Heart right ventricle (tissue), 16 donors: ENCODE data around the gene LDB2. TPM values are rescaled to one million over a fixed set of nuclear protein-coding genes. Genes with fewer than 3 reads are reported as not detected.

Experiments
- ATAC-seq, 8 donors: fragments of 200-7000 bp; cut with Tn5 transposase; one replicate each; pipeline ENCODE4 v1.9.1; 2020; ENCODE audit warnings: mild to moderate bottlenecking in 8 of 8, moderate library complexity in 8 of 8, moderate number of reproducible peaks in 1 of 8
- DNase-seq, 2 donors: peaks; one replicate each; pipeline ENCODE4 v3.0.0-alpha.2; 2020
- H3K27ac ChIP-seq, 10 donors: fragments of 200-600 bp; sonication (generic) in 2 of 10; one replicate each; pipeline versions ENCODE4 v1.5.0 to v1.8.0; 2020 to 2022; ENCODE audit warnings: mild to moderate bottlenecking in 3 of 10
- H3K27me3 ChIP-seq, 7 donors: fragments of 200-600 bp; one replicate each; pipeline ENCODE4 v1.8.0; 2021 to 2022; ENCODE audit warnings: mild to moderate bottlenecking in 2 of 7
- H3K36me3 ChIP-seq, 9 donors: fragments of 200-600 bp; sonication (generic) in 1 of 9; one replicate each; pipeline versions ENCODE4 v1.5.0 to v1.8.0; 2020 to 2022; ENCODE audit warnings: mild to moderate bottlenecking in 2 of 9
- H3K4me1 ChIP-seq, 9 donors: fragments of 200-600 bp; sonication (generic) in 1 of 9; one replicate each; pipeline versions ENCODE4 v1.5.0 to v1.8.0; 2020 to 2022; ENCODE audit warnings: mild to moderate bottlenecking in 4 of 9
- H3K4me3 ChIP-seq, 10 donors: fragments of 200-600 bp; sonication (generic) in 2 of 10; one replicate each; pipeline versions ENCODE4 v1.5.0 to v1.8.0; 2020 to 2022; ENCODE audit warnings: mild to moderate bottlenecking in 7 of 10, moderate library complexity in 2 of 10
- H3K9me3 ChIP-seq, 11 donors: fragments of 200-600 bp in 10 of 11; sonication (generic) in 2 of 11; one replicate each; pipeline versions ENCODE4 v1.5.0 to v1.8.0; 2013 to 2022; ENCODE audit warnings: mild to moderate bottlenecking in 2 of 11, control low read depth in 1 of 11, moderate library complexity in 1 of 11
- CTCF ChIP-seq, 9 donors: fragments of 200-600 bp; sonication (generic) in 2 of 9; IDR thresholded peaks; one replicate each; pipeline versions ENCODE4 v1.5.0 to v1.8.0; 2021 to 2022; ENCODE audit warnings: antibody characterized with exemption in 9 of 9, mild to moderate bottlenecking in 5 of 9, moderate library complexity in 1 of 9
- WGBS, 2 donors: extraction: QIAGEN DNeasy Blood & Tissue Kit; methylation state at CpG; one replicate each; pipeline ENCODE4 v1.1.7; 2013; ENCODE audit warnings: inconsistent platforms in 1 of 2; 5-methylcytosine and 5-hydroxymethylcytosine counted together
- intact Hi-C, 10 donors: fragments of 100-400 bp; cut with DNase I; formaldehyde crosslinking; loops; one replicate each; pipeline versions ENCODE4 v1.11.1 to v1.14.2; 2022
- polyA plus RNA-seq, 2 donors: library from polyadenylated mRNA; stranded (reverse); fragments of 200-250 nt; gene quantifications; one replicate each; pipeline ENCODE4 v1.2.3, GENCODE V29; 2013
- total RNA-seq, 10 donors: library from RNA; stranded (reverse); fragmentation: NEBNext Ultra II Directional in 3 of 10; extraction: Animal tissue kit (Norgen Biotek cat#: 25700) in 3 of 10; gene quantifications; one replicate each; pipeline versions ENCODE4 v1.2.1 to v1.2.4, GENCODE V29; 2021 to 2023
- donor health status: Arrhythmogenic right ventricular cardiomyopathy.
- donor health status: ischemic (EF 13 %, LVEDD 7.1; RV severe dilation, severe dysfunction).
- donor health status: healthy with polysubstance abuse.
- donor health status: DM: no; HTN: yes; CAD: no.
- donor health status: DM: no; HTN: no; CAD: no.
- donor health status: ischemic (EF 25% LVEDD 6.9; RV normal size, moderate dysfunction).
- donor health status: ischemic (EF 25% LVEDD 5.7; RV mildly dilated, moderate dysfunction).
- donor health status: healthy.
- donor health status: DM: yes; HTN: yes; CAD: no.
- donor health status: Ischemic cardiomyopathy.
- donor health status: ischemic (EF 35%, LVEDD 5.7; RV mildly dilated, moderate dysfunction).
- donor health status: nonischemic (EF 11% LVEDD 7.7; RV severe dilation, severe dysfunction).
- donor health status: DM: yes; HTN: yes; CAD: no.
- donor health status: PGD.
- donor health status: ischemic (EF 29% LVEDD 5.4; RV normal size, mild dysfunction).
- donor health status: nonischemic (EF 23%, LVEDD 6.1; RV moderate dilation, normal function).

The LDB2 gene
- total and polyA plus RNA-seq, 12 donors, result 14.5 to 43.3 (median 23.5) TPM

- ATAC-seq, result no peak
- no peak overlapping the region for H3K27ac ChIP-seq
- peaks cover 0 to 29% (median 7%) of the 10 kb centered on the region in 11 donors for H3K9me3 ChIP-seq
- H3K27me3 ChIP-seq, result no peaks in the 10 kb centered on the region
- TF ChIP-seq CTCF (IDR thresholded peaks at IDR 0.05), result no peak
- intact Hi-C loops, result no loop called here
- no peak for DNase-seq
- peaks cover 0 to 26% (median 3%) of the 10 kb centered on the region in 9 donors for H3K4me1 ChIP-seq
- H3K4me3 ChIP-seq, result no peak overlapping the region
- peaks cover 0 to 16% (median 0%) of the 10 kb centered on the region in 9 donors for H3K36me3 ChIP-seq
Observed at GRCh38 chr4:16728111-16728510, 170.3 kb downstream of the LDB2 start.

DNA sequence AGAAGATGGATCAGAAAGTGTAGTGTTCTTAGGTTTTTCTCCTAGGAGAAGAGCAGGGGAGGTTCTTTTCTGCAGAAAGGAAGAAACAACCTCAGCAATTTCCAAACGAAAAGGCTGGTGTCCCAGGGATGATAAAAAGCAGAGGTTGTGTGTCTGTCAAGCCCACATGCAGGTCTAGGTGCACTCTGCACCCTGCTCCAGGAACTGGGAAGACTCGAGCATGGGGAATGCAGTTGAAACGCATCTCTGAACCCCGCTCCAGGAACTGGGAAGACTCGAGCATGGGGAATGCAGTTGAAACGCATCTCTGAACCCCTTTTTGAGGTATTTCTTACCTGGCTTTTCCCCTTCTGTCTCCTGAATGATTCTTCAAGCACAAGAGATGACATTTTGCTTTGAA, 171.2 kb downstream of the LDB2 start:
- no peak for ATAC-seq
- WGBS, 2 donors, result 72 to 81% methylated on average over 6 of the region's 6 CpGs
- Histone ChIP-seq H3K27ac (no peak overlapping the region), H3K4me1 (peaks cover 0 to 29% (median 3%) of the 10 kb centered on the region in 9 donors), H3K27me3 (no peaks in the 10 kb centered on the region), H3K4me3 (no peak overlapping the region), H3K36me3 (peaks cover 0 to 16% (median 0%) of the 10 kb centered on the region in 9 donors), H3K9me3 (peaks cover 0 to 32% (median 7%) of the 10 kb centered on the region in 11 donors)
- intact Hi-C loops, result no loop called here
- DNase-seq, result no peak
- TF ChIP-seq CTCF (IDR thresholded peaks at IDR 0.05), result no peak

GRCh38 chr4:16726368-16727050, 171.9 kb downstream of the LDB2 start:
- peaks cover 0 to 32% (median 7%) of the 10 kb centered on the region in 11 donors for H3K9me3 ChIP-seq
- intact Hi-C loops, result no loop called here
- H3K4me3 ChIP-seq, result no peak overlapping the region
- H3K27me3 ChIP-seq, result no peaks in the 10 kb centered on the region
- H3K27ac ChIP-seq, result no peak overlapping the region
- ATAC-seq (no peak), DNase-seq (no peak)
- peaks cover 0 to 16% (median 0%) of the 10 kb centered on the region in 9 donors for H3K36me3 ChIP-seq
- peaks cover 0 to 36% (median 8%) of the 10 kb centered on the region in 9 donors for H3K4me1 ChIP-seq
- WGBS, 2 donors, result 93 to 95% methylated on average over 8 of the region's 8 CpGs
- no peak for TF ChIP-seq CTCF (IDR thresholded peaks at IDR 0.05)

DNA sequence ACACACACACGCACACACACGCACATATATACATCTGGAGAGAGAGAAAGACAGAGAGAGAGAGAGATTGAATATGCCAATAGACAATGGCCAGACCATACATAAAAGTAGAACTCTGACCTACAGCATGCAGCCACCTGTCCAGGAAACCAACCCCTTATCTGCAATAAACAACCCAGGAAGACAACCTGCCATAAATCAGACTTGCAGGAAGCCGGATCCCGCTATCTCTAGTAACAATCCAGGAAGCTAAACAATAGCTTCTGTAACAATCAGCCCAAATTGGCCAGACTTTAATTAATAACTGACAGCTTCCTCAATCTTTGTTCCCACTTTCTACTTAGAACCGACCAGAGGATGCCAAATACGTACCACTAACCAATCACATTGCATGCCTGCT, 173.2 kb downstream of the LDB2 start:
- H3K4me3 ChIP-seq, result no peak overlapping the region
- DNase-seq, result no peak
- H3K27ac ChIP-seq, result no peak overlapping the region
- ATAC-seq, result no peak
- 78 to 81% methylated on average over 6 of the region's 6 CpGs for WGBS, 2 donors
- H3K4me1 ChIP-seq, result peaks cover 0 to 32% (median 11%) of the 10 kb centered on the region in 9 donors
- H3K27me3 ChIP-seq, result no peaks in the 10 kb centered on the region
- no peak for TF ChIP-seq CTCF (IDR thresholded peaks at IDR 0.05)
- intact Hi-C loops, result no loop called here
- peaks cover 0 to 16% (median 0%) of the 10 kb centered on the region in 9 donors for H3K36me3 ChIP-seq
- H3K9me3 ChIP-seq, result peaks cover 0 to 32% (median 7%) of the 10 kb centered on the region in 11 donors
